Fibroblast of peridontal ligament (primary cell): Measurements from ENCODE around the gene PHKG1.
"Not testable (repeated sequence)": the region's sequence is repeated elsewhere in the genome, so short reads cannot be mapped to it uniquely, and the experiment has no call there.

Experiments
- DNase-seq: peaks from one replicate; pipeline ENCODE4 v3.0.0-alpha.2; 2010; ENCODE audit errors: extremely low read depth

Gene PHKG1

DNA sequence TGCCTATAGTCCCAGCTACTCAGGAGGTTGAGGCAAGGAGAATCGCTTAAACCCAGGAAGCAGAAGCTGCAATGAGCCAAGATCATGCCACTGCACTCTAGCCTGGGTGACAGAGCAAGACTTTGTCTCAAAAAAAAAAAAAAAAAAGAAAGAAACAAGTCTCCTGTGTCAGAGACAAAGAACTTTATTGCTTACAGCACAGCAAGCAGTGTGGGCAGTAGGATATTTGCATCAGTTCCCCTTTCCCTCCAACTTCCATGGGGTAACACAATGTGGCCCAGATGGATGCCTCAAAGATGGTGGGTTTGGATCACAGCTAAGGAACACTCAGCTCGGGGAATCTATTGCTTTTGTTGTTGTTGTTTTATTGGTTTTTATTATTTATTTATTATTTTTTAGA is 47.0 kb downstream of the PHKG1 start:
- DNase-seq = not testable (repeated sequence)

DNA sequence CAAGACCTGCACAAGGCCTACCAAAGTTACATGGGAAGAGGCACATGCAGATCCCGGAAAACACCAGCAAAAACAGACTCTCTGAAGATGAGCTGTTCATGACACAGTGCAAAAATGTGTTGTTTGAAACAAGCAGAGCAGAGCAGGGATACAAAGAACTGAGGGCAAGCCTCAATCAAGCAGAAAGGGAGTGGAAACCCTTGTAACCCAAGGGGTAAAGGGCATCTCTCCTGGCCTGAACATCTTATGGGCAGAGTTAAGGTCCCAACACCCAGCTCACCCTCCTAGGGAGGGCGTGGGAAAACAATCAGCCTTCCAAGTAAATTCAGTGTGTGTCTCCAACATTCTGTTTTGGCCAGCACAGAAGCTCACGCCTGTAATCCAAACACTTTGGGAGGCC is 52.0 kb downstream of the PHKG1 start:
- no peak for DNase-seq

DNA sequence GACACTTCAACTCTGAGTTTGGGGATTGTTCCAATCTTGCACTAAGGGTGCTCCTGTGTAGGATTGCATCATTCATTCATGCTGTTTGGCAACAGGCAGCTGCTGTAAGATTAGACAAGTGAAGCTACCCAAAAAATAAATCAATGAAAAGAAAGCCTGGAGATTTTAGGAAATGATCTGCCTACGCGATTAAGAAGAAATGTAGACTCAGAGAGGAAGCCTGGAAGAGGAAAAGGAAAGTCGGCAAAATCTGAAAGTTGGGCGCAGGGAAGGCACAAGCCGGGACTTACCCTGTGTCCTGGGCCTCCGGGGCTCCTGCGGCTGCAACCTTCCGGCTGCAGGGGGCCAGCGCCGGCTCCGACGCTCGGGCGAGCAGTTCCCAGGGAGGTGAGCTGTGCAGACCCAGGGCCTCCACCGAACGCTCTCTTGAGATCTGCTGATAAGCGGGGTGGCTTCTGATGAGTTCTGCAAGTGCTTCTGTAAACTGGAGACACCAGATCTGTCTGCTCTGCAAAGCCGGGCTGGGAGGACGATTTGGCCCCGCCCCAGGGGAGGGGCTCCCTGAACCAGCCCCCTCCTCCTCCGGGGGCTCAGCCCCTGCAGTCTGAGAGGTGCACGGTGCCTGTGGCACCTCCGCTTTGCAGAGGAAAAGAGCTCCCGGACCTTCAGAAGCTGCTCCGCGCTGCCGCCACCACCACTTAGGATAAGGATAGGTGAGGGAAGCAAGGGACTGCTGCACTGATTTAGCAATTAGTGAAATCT is 58.9 kb downstream of the PHKG1 start:
- peak; percentile 77 for DNase-seq

DNA sequence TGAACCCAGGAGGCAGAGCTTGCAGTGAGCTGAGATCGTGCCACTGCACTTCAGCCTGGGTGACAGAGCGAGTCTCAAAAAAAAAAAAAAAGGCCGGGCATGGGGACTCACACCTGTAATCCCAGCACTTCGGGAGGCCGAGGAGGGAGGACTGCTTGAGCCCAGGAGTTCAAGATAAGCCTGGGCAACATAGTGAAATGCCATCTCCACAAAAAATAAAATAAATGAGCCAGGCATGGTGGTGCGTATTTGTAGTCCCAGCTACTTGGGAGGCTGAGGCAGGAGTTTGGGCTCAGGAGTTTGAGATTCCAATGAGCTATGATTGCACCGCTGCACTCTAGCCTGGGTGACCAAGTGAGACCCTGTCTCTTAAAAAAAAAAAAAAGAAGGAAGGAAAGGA is 60.2 kb downstream of the PHKG1 start:
- not testable (repeated sequence) for DNase-seq

DNA sequence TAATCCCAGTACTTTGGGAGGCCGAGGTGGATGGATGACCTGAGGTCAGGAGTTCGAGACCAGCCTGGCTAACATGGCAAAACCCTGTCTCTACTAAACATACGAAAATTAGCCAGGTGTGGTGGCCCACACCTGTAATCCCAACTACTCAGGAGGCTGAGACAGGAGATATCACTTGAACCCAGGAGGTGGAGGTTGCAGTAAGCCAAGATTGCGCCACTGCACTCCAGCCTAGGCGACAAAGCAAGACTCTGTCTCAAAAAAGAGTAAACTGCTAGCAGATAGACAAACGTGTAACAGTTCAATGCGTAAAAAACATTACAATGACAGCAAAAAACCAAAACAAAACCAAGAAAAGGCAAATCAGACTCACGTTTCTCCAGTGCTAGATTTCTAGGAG is 61.2 kb downstream of the PHKG1 start:
- not testable (repeated sequence) for DNase-seq

DNA sequence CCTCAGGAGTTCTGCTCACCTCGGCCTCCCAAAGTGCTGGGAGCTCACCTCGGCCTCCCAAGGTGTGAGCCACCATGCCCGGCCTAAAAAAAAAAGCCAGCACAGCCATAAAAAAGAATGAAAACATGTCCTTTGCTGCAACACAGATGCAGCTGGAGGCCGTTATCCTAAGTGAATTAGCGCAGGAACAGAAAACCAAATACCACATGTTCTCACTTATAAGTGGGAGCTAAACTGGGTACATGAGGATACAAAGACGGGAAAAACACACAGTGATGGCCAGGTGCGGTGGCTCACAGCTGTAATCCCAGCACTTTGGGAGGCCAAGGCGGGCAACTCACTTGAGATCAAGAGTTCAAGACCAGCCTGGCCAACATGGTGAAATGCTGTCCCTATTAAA is 62.4 kb downstream of the PHKG1 start:
- DNase-seq = no peak
